Stomach (tissue), 9 donors: ENCODE results near the gene PPM1E. TPM values are rescaled to one million over a fixed set of nuclear protein-coding genes. Genes with fewer than 3 reads are reported as not detected.
"Not testable (repeated sequence)": the region's sequence is repeated elsewhere in the genome, so short reads cannot be mapped to it uniquely, and the experiment has no call there.

Source experiments
- DNase-seq, 2 donors: peaks; one replicate each; pipeline versions ENCODE4 v3.0.0 to v3.0.0-alpha.2; 2013 to 2019
- H3K27ac ChIP-seq, 5 donors: fragments of 200-600 bp in 4 of 5; sonication (generic) in 4 of 5; one replicate each; pipeline ENCODE4 v1.5.1; 2013 to 2019; ENCODE audit warnings: mild to moderate bottlenecking in 1 of 5, moderate library complexity in 1 of 5
- H3K27me3 ChIP-seq, 3 donors: fragments of 200-600 bp; sonication (generic); one replicate each; pipeline ENCODE4 v1.5.1; 2017 to 2019; ENCODE audit warnings: mixed run types in 1 of 3
- H3K36me3 ChIP-seq, 4 donors: fragments of 200-600 bp; sonication (generic); 1 replicate in 3 of 4; 2 replicates in 1 of 4; pipeline ENCODE4 v1.5.1; 2016 to 2019
- H3K4me1 ChIP-seq, 4 donors: fragments of 200-600 bp; sonication (generic); one replicate each; pipeline ENCODE4 v1.5.1; 2016 to 2019
- H3K4me3 ChIP-seq, 4 donors: fragments of 200-600 bp; sonication (generic) in 3 of 4; one replicate each; pipeline ENCODE4 v1.5.1; 2016 to 2019; ENCODE audit warnings: mild to moderate bottlenecking in 1 of 4
- H3K9me3 ChIP-seq, 4 donors: fragments of 200-600 bp; sonication (generic); one replicate each; pipeline ENCODE4 v1.5.1; 2016 to 2019
- CTCF ChIP-seq, 7 experiments: fragments of 450-650 bp in 4 of 7; fragments of 200-600 bp in 3 of 7; sonication (generic) in 3 of 7; IDR thresholded peaks; one replicate each; pipeline ENCODE4 v1.5.1; 2016 to 2019; ENCODE audit warnings: antibody characterized with exemption in 7 of 7, control low read depth in 2 of 7, mild to moderate bottlenecking in 1 of 7
- EP300 ChIP-seq: sonication (generic); formaldehyde crosslinking; IDR thresholded peaks from one replicate; pipeline ENCODE4 v1.6.1; 2017; ENCODE audit warnings: antibody characterized with exemption
- POLR2A ChIP-seq, 4 donors: fragments of 450-650 bp; IDR thresholded peaks; one replicate each; pipeline ENCODE4 v1.6.1; 2016; ENCODE audit warnings: antibody characterized with exemption in 4 of 4, control low read depth in 2 of 4, mild to moderate bottlenecking in 1 of 4, moderate library complexity in 1 of 4
- POLR2AphosphoS5 ChIP-seq, 3 donors: sonication (generic); formaldehyde crosslinking; IDR thresholded peaks; one replicate each; pipeline ENCODE4 v1.6.1; 2016; ENCODE audit warnings: antibody characterized with exemption in 3 of 3
- WGBS, 5 donors: extraction: QIAGEN DNeasy Blood & Tissue Kit in 3 of 5; methylation state at CpG; one replicate each; pipeline versions ENCODE4 v1.1.5 to v1.1.7; 2013 to 2018; 5-methylcytosine and 5-hydroxymethylcytosine counted together
- intact Hi-C: fragments of 100-400 bp; cut with DNase I; formaldehyde crosslinking; loops from one replicate; pipeline ENCODE4 v1.15.1; 2023; ENCODE audit warnings: low total_unique reads
- polyA plus RNA-seq, 3 donors: library from polyadenylated mRNA; stranded (reverse); fragments of 200-250 nt; gene quantifications; one replicate each; pipeline ENCODE4 v1.2.3, GENCODE V29; 2013
- total RNA-seq, 5 donors: library from RNA; depleted of rRNA; stranded (reverse); fragments of >200 nt; gene quantifications; one replicate each; pipeline versions ENCODE4 v1.1.0 to v1.2.3, GENCODE V29; 2014 to 2016
- donor health status: healthy with polysubstance abuse.
- donor health status: Bipolar disorder and iron deficiency.
- donor health status: healthy.

PPM1E gene
- total and polyA plus RNA-seq, 8 donors = 0.08 to 0.92 (median 0.15) TPM; not detected in 3

GRCh38 chr17:58786586-58787295 lies 31.1 kb downstream of the PPM1E start:
- no peaks in the 10 kb centered on the region for H3K9me3 ChIP-seq
- H3K4me1 ChIP-seq = no peaks in the 10 kb centered on the region
- intact Hi-C loops = no loop called here
- WGBS, 5 donors = 40 to 60% (median 54%) methylated on average over 3 of the region's 3 CpGs
- no peak overlapping the region for H3K27ac ChIP-seq
- no peak overlapping the region for H3K4me3 ChIP-seq
- peak; percentile 31 to 41 for DNase-seq
- no peaks in the 10 kb centered on the region for H3K27me3 ChIP-seq
- no peaks in the 10 kb centered on the region for H3K36me3 ChIP-seq
- TF ChIP-seq POLR2AphosphoS5 (IDR thresholded peaks at IDR 0.05) = no peak
- TF ChIP-seq CTCF (IDR thresholded peaks at IDR 0.05) = no peak
- no peak for TF ChIP-seq EP300
- TF ChIP-seq POLR2A (IDR thresholded peaks at IDR 0.05) = no peak

DNA sequence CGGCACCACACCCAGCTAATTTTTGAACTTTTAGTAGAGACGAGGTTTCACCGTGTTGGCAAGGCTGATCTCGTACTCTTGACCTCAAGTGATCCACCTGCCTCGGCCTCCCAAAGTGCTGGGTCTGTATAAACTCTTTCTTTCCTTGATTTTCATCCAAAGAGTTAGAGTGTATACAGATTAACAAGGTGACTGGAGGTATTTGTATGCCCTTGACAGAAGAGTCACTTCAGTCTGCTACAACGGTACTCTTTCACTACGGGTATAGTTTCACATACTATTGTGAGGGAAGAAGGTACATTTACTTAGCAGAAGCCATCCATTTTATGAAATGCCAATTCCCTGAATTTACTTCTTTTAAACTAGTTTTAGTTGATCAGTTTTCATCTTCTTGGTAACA lies 32.5 kb downstream of the PPM1E start:
- Histone ChIP-seq H3K4me3 (no peak overlapping the region), H3K36me3 (no peaks in the 10 kb centered on the region), H3K27ac (no peak overlapping the region), H3K27me3 (no peaks in the 10 kb centered on the region), H3K9me3 (no peaks in the 10 kb centered on the region), H3K4me1 (no peaks in the 10 kb centered on the region)
- 74 to 86% (median 80%) methylated on average over 7 of the region's 7 CpGs for WGBS, 5 donors
- TF ChIP-seq EP300 (no peak), POLR2AphosphoS5 (IDR thresholded peaks at IDR 0.05) (no peak), POLR2A (IDR thresholded peaks at IDR 0.05) (no peak), CTCF (IDR thresholded peaks at IDR 0.05) (no peak)
- no peak for DNase-seq
- intact Hi-C loops = no loop called here

DNA sequence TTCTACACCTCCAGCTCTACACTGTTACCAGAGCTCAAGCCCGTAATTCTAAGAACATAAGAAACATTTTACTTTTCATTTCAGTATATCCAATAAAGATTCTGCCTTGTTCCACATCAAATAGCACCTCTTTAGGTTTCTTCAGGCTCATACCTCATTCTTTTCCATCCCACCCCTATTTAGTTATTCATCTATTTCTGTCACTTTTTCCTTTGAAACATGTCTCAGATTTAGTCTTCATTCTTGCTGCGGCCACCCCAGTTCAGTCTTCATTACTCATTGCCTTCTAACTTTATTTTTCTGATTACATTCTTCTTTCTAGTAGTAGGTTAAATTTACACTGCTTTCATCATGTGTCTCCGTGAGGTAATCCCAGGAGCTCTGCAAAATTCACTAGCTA lies 33.5 kb downstream of the PPM1E start:
- intact Hi-C loops = no loop called here
- Histone ChIP-seq H3K27ac (no peak overlapping the region), H3K4me3 (no peak overlapping the region), H3K27me3 (no peaks in the 10 kb centered on the region), H3K9me3 (no peaks in the 10 kb centered on the region), H3K4me1 (no peaks in the 10 kb centered on the region), H3K36me3 (no peaks in the 10 kb centered on the region)
- 77 to 87% (median 78%) methylated on average over 3 of the region's 3 CpGs for WGBS, 5 donors
- no peak for TF ChIP-seq POLR2A (IDR thresholded peaks at IDR 0.05)
- TF ChIP-seq CTCF (IDR thresholded peaks at IDR 0.05) = no peak
- no peak for TF ChIP-seq POLR2AphosphoS5 (IDR thresholded peaks at IDR 0.05)
- TF ChIP-seq EP300 = no peak
- DNase-seq = no peak

- intact Hi-C loops = no loop called here
- no peak overlapping the region for H3K27ac ChIP-seq
- no peaks in the 10 kb centered on the region for H3K27me3 ChIP-seq
- H3K4me1 ChIP-seq = no peaks in the 10 kb centered on the region
- TF ChIP-seq CTCF (IDR thresholded peaks at IDR 0.05) (no peak), EP300 (no peak), POLR2A (IDR thresholded peaks at IDR 0.05) (no peak), POLR2AphosphoS5 (IDR thresholded peaks at IDR 0.05) (no peak)
- no peaks in the 10 kb centered on the region for H3K9me3 ChIP-seq
- 79 to 100% (median 93%) methylated on average over 1 of the region's 1 CpG for WGBS, 5 donors
- no peak for DNase-seq
- H3K4me3 ChIP-seq = no peak overlapping the region
- no peaks in the 10 kb centered on the region for H3K36me3 ChIP-seq
Observed at GRCh38 chr17:58789831-58790230, 34.2 kb downstream of the PPM1E start.

DNA sequence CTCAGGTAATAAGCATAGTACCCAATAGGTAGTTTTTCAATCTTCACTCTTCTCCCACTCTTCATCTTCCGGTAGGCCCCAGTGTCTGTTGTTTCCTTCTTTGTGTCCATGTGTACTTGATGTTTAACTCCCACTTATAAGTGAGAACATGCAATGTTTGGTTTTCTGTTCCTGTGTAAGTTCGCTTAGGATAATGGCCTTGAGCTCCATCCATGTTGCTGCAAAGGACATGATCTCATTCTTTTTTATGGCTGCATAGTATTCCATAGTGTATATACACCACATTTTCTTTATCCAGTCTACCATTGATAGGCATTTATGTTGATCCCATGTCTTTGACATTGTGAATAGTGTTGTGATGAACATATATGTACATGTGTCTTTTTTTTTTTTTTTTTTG lies 38.9 kb downstream of the PPM1E start:
- H3K36me3 ChIP-seq, H3K27ac ChIP-seq, H3K27me3 ChIP-seq, intact Hi-C loops, DNase-seq, H3K4me1 ChIP-seq, H3K4me3 ChIP-seq, H3K9me3 ChIP-seq: not testable (repeated sequence)
- WGBS, 5 donors = 87 to 93% (median 89%) methylated on average over 2 of the region's 2 CpGs
